Spinal cord (tissue), 10 donors: ENCODE measurements around the gene RNF141. TPM values are rescaled to one million over a fixed set of nuclear protein-coding genes. Genes with fewer than 3 reads are reported as not detected.

ENCODE experiments used
- DNase-seq, 6 donors: peaks; one replicate each; pipeline versions ENCODE4 v3.0.0 to v3.0.0-alpha.2; 2013 to 2015; ENCODE audit warnings: low spot score in 6 of 6, low read depth in 4 of 6
- H3K27ac ChIP-seq: one replicate; pipeline ENCODE4 v1.5.1; 2013; ENCODE audit warnings: low read depth, low read length, control low read depth
- H3K27me3 ChIP-seq: one replicate; pipeline ENCODE4 v1.6.1; 2013; ENCODE audit warnings: low read length; ENCODE audit not compliant: control insufficient read depth, insufficient read depth
- H3K36me3 ChIP-seq: one replicate; pipeline ENCODE4 v1.6.1; 2013; ENCODE audit warnings: low read length; ENCODE audit not compliant: control insufficient read depth, insufficient read depth
- H3K4me1 ChIP-seq: one replicate; pipeline ENCODE4 v1.6.1; 2013; ENCODE audit warnings: low read length; ENCODE audit not compliant: control insufficient read depth, insufficient read depth
- H3K4me3 ChIP-seq: one replicate; pipeline ENCODE4 v1.5.1; 2013; ENCODE audit warnings: low read depth, low read length, control low read depth
- H3K9me3 ChIP-seq: one replicate; pipeline ENCODE4 v1.6.1; 2013; ENCODE audit warnings: low read length; ENCODE audit not compliant: control insufficient read depth, insufficient read depth
- WGBS: methylation state at CpG from one replicate; pipeline ENCODE4 v1.1.5; 2013; ENCODE audit warnings: missing lambda C conversion rate; ENCODE audit not compliant: insufficient coverage; 5-methylcytosine and 5-hydroxymethylcytosine counted together
- polyA plus RNA-seq, 2 donors: library from polyadenylated mRNA; unstranded; fragments of 120-200 nt; gene quantifications; one replicate each; pipeline ENCODE4 v1.2.1, GENCODE V29; 2013; ENCODE audit not compliant: insufficient read length in 2 of 2
- total RNA-seq, 2 donors: library from RNA; depleted of rRNA in 1 of 2; stranded (reverse); fragments of 120-200 nt in 1 of 2; fragments of >200 nt in 1 of 2; gene quantifications; one replicate each; pipeline versions ENCODE4 v1.2.3 to v1.2.4, GENCODE V29; 2013 to 2014
- donor health status: healthy.

Gene RNF141
- total and polyA plus RNA-seq, 4 donors = 51.6 to 91.2 (median 68.0) TPM

- no peaks in the 10 kb centered on the region for H3K36me3 ChIP-seq
- no peaks in the 10 kb centered on the region for H3K27me3 ChIP-seq
- WGBS = 100% methylated on average over 1 of the region's 2 CpGs
- no peak for DNase-seq
- no peaks in the 10 kb centered on the region for H3K9me3 ChIP-seq
- no peak overlapping the region for H3K27ac ChIP-seq
- H3K4me1 ChIP-seq = no peaks in the 10 kb centered on the region
- no peak overlapping the region for H3K4me3 ChIP-seq
These were observed 8.5 kb downstream of the RNF141 start for GRCh38 chr11:10532526-10532925.

DNA sequence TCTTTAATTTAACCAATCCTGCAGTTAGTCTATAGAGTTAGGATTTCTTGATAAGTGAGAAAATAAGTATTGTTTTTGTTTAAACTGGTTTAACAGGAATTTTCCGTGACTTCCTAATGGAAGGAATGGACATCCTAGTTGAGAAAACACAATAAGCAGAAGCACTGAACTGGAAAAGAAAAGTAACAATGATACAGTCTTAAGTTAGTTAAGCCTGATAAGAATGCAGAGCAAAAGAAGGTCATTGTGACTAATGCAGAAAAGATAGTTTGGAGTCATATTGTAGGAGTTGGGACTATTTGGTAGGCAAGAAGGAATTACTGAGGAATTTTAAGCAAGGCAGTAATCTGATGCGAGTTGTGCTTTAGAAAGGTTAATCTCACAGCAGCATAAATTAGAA lies 11.7 kb downstream of the RNF141 start:
- Histone ChIP-seq H3K9me3 (no peaks in the 10 kb centered on the region), H3K4me3 (no peak overlapping the region), H3K27ac (no peak overlapping the region), H3K4me1 (no peaks in the 10 kb centered on the region), H3K27me3 (no peaks in the 10 kb centered on the region), H3K36me3 (peaks cover 4% of the 10 kb centered on the region)
- 93% methylated on average over 2 of the region's 2 CpGs for WGBS
- DNase-seq = no peak

- Histone ChIP-seq H3K4me1 (no peaks in the 10 kb centered on the region), H3K27ac (no peak overlapping the region), H3K36me3 (peaks cover 8% of the 10 kb centered on the region), H3K4me3 (no peak overlapping the region), H3K27me3 (no peaks in the 10 kb centered on the region), H3K9me3 (no peaks in the 10 kb centered on the region)
- DNase-seq = no peak
These were observed 12.9 kb downstream of the RNF141 start for GRCh38 chr11:10528121-10528520.

DNA sequence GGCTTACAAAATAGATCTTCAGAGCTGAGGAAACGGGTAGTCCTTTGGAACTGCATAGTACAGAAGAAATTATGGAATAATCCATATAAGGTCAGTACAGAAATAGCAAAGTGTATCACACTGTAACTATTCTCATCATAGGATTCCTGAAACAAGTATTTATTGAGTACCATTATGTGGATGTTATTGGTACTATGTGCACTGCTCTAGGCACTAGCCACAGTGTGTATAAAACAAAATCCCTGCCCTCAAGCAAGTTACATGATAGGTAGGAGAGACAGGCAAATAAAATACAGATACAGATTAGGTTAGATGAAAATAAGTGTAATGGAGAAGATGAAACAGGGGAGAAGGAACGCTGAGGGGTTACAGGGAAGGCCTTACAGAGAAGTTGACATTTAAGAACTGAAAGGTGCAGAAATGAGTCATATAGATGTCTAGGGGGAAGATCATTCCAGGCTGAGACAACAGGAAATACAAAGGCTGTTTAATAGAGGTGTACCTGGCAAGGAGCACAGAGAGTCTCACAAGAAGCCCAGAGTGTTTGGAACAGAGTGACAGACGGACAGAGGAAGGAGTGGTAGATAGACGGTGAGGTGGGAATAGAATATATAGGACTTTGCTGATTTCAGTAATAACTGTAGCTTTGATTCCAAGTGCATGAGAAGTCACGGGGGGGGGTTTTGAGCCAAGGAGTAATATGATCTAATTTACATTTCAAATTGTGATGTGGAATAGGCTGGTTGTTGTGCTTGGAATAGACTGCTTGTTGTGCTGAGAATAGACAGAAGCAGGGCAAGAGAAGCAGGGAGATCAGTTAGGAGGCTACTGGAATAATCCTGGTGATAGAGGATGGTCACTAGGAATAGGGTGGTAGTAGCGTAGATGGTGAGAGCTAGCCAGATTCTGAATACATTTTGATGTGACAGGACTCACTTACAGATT lies 13.7 kb downstream of the RNF141 start:
- Histone ChIP-seq H3K27ac (no peak overlapping the region), H3K4me3 (no peak overlapping the region), H3K9me3 (no peaks in the 10 kb centered on the region), H3K27me3 (no peaks in the 10 kb centered on the region), H3K4me1 (no peaks in the 10 kb centered on the region), H3K36me3 (peaks cover 8% of the 10 kb centered on the region)
- DNase-seq = no peak
- whole genome bisulfite sequencing = 89% methylated on average over 5 of the region's 6 CpGs

- Histone ChIP-seq H3K36me3 (peaks cover 8% of the 10 kb centered on the region), H3K4me1 (no peaks in the 10 kb centered on the region), H3K9me3 (no peaks in the 10 kb centered on the region), H3K27ac (no peak overlapping the region), H3K4me3 (no peak overlapping the region), H3K27me3 (no peaks in the 10 kb centered on the region)
- no CpG with 5 or more reads among the region's 1 CpG for WGBS
- DNase-seq = no peak
These were observed 16.5 kb downstream of the RNF141 start for GRCh38 chr11:10524471-10524870.

DNA sequence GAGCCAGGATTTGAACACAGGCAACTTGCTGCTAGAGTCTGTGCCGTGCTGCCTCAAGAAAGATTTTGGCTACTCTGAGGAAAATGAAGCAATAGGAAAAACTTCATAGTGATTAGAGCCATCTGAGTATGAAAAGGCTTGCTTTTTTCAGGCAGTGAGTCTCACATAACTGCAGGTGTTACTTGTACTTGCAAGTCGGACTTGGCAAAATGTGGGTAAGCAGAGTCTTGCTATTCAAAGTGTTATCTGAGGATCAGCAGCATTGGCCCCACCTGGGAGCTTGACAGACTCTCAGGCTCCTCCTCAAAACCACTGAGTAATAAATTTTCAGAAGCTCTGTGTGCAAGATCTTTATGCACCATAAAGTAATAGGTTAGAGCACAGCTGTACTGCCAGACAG lies 18.1 kb downstream of the RNF141 start:
- no peaks in the 10 kb centered on the region for H3K27me3 ChIP-seq
- H3K4me3 ChIP-seq = no peak overlapping the region
- peaks cover 8% of the 10 kb centered on the region for H3K36me3 ChIP-seq
- no peak overlapping the region for H3K27ac ChIP-seq
- 60% methylated on average over 1 of the region's 2 CpGs for WGBS
- no peak for DNase-seq
- no peaks in the 10 kb centered on the region for H3K4me1 ChIP-seq
- no peaks in the 10 kb centered on the region for H3K9me3 ChIP-seq

- peak in 1 of 6 donors; percentile 31 for DNase-seq
- WGBS = no CpG with 5 or more reads among the region's 1 CpG
- no peaks in the 10 kb centered on the region for H3K9me3 ChIP-seq
- H3K4me3 ChIP-seq = no peak overlapping the region
- H3K27me3 ChIP-seq = no peaks in the 10 kb centered on the region
- no peak overlapping the region for H3K27ac ChIP-seq
- peaks cover 8% of the 10 kb centered on the region for H3K36me3 ChIP-seq
- H3K4me1 ChIP-seq = no peaks in the 10 kb centered on the region
These were observed 18.7 kb downstream of the RNF141 start for GRCh38 chr11:10522276-10522675.

GRCh38 chr11:10520562-10520961 lies 20.4 kb downstream of the RNF141 start:
- no peak for DNase-seq
- Histone ChIP-seq H3K4me3 (no peak overlapping the region), H3K4me1 (no peaks in the 10 kb centered on the region), H3K36me3 (peaks cover 4% of the 10 kb centered on the region), H3K9me3 (no peaks in the 10 kb centered on the region), H3K27ac (no peak overlapping the region), H3K27me3 (no peaks in the 10 kb centered on the region)
- 100% methylated on average over 2 of the region's 2 CpGs for WGBS

GRCh38 chr11:10519630-10520029 lies 21.4 kb downstream of the RNF141 start:
- Histone ChIP-seq H3K9me3 (no peaks in the 10 kb centered on the region), H3K27ac (no peak overlapping the region), H3K4me1 (no peaks in the 10 kb centered on the region), H3K27me3 (no peaks in the 10 kb centered on the region), H3K4me3 (no peak overlapping the region), H3K36me3 (peaks cover 4% of the 10 kb centered on the region)
- DNase-seq = no peak
- 100% methylated on average over 2 of the region's 2 CpGs for WGBS

DNA sequence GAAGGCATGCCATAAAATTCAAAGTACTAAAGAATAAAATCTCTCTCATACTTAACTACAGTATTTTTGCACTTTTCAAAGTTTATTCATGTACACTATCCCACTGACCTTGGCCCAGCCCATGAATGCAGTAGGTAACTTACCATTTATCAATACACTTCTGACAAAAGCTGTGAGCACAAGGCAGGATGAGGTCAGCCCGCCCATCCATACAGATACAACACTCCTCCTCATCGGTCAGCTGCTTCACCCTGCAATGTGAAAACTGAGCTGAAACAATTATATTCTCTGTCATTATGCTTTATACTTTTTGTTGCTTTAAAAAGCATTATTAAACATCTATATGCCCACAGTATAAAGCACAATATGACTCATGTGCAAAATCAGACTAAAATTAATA lies 22.1 kb downstream of the RNF141 start:
- DNase-seq = no peak
- H3K27ac ChIP-seq = no peak overlapping the region
- H3K9me3 ChIP-seq = no peaks in the 10 kb centered on the region
- 100% methylated on average over 1 of the region's 2 CpGs for WGBS
- peaks cover under 1% of the 10 kb centered on the region for H3K36me3 ChIP-seq
- H3K4me3 ChIP-seq = no peak overlapping the region
- H3K27me3 ChIP-seq = no peaks in the 10 kb centered on the region
- H3K4me1 ChIP-seq = no peaks in the 10 kb centered on the region
